GM18867 (cell line): ENCODE measurements around the gene OLIG3.

Source experiments
- ATAC-seq: cut with Tn5 transposase; IDR thresholded peaks from one replicate; pipeline ENCODE4 v1.9.1; 2021; ENCODE audit warnings: mild to moderate bottlenecking, moderate library complexity; ENCODE audit not compliant: unreplicated experiment

OLIG3 gene

GRCh38 chr6:137472641-137473137 is 21.5 kb downstream of the OLIG3 start:
- no peak for ATAC-seq

DNA sequence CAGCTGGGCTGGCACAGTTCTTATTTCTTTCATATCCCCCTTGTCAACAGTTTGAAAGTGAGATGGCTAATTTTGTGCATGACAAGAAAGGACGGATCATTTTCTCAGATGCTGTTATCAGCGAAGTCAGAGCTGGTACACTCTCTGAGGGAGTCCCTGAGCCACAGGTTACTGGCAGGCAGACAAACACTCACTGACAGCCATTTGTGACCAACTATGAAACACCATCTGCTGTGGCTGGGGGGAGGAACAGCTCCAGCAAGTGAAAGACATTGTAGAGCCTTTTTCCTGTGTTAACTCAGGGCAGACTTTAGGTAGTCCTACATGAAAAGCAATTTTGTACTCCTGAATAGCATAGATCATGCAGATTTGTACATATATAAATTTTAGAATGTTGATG is 22.2 kb downstream of the OLIG3 start:
- ATAC-seq: no peak

- ATAC-seq: no peak
Observed at GRCh38 chr6:137471497-137471896, 22.7 kb downstream of the OLIG3 start.

DNA sequence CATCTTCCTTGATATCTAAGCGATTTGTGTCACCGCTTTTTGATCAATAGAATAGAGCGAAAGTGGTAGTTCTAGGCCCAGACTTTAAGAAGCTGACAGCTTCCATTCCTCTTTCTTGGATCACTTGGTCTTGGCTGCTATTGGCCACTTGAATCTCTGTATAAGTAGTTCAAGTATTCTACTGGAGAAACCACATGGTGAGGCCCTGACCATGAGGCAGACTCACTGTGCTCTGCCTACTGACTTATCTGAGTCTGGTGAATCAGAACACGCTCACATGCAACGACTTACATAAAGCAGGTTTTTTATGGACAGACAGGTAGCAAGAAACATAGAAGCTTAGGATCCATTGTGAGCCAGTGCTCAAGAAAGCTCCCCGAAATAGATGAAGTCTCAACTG is 27.0 kb downstream of the OLIG3 start:
- ATAC-seq: no peak

DNA sequence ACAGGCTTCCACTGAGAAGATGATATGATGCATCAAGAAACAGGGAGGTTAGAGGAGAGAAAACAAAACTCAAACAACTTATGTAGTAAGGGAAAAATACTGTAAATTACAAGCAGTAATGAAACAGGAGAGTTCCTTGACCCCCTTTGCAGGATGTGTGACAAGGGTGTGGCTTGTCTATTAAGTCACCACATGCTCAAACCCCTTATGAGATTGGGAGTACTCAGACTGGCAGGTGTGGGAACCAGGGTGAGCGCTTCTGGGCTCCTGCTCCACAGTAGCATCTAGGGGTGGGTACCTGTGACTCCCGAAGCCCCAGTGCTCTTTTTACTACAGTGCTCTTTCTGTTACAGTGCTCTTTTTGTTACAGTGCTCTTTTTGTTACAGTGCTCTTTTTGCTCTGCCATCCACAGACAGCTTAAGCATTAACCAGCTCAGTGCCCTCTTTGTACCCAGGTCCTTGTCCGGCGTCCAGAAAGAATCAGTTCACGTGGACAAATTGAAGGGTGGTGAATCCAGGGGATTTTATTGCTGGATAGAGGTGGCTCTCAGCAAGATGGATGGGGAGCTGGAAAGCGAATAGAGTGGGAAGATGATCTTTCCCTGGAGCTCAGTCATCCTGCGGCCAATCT is 28.7 kb downstream of the OLIG3 start:
- ATAC-seq: no peak

- no peak for ATAC-seq
Observed at GRCh38 chr6:137452333-137452894, 41.8 kb downstream of the OLIG3 start.

DNA sequence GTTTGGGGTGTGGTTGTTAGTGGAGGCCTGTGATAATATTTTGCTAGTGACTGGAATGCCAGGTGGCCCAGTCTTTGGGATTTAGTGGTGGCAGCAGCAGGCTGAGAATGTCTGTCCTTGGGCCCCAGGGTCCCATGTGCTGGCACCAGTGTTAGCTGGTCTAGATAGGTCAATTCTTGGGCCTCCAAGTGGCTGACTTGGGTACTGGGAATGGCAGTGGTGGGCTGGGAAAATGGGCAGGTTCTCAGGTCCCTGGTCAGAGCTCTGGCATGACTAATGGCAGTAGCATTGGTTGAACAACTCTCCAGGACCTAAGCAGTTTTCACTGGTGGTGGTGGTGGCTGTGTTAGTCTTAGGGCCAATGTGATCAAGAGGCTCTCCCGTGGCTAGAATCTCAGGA is 50.3 kb downstream of the OLIG3 start:
- no peak for ATAC-seq
